Activated T-cell treated with anti-CD3 and anti-CD28 coated beads for 1 hour (primary cell): Measurements from ENCODE around the gene TMEM231.

ENCODE experiments used
- DNase-seq: peaks from one replicate; pipeline ENCODE4 v3.0.0-alpha.2; 2020; ENCODE audit warnings: low read depth

Gene TMEM231

GRCh38 chr16:75488322-75488721 lies 67.7 kb downstream of the TMEM231 start:
- no peak for DNase-seq
